MV-4-11 (cell line): ENCODE measurements around the gene MRTFA.
A peak's percentile ranks its signal among the peaks of the same experiment; 100 is the strongest.
"Not testable (repeated sequence)": the region's sequence is repeated elsewhere in the genome, so short reads cannot be mapped to it uniquely, and the experiment has no call there.

Experiments used
- DNase-seq: peaks from one replicate; lab custom pipeline; 2025; lab: John Stamatoyannopoulos, UW

The MRTFA gene

DNA sequence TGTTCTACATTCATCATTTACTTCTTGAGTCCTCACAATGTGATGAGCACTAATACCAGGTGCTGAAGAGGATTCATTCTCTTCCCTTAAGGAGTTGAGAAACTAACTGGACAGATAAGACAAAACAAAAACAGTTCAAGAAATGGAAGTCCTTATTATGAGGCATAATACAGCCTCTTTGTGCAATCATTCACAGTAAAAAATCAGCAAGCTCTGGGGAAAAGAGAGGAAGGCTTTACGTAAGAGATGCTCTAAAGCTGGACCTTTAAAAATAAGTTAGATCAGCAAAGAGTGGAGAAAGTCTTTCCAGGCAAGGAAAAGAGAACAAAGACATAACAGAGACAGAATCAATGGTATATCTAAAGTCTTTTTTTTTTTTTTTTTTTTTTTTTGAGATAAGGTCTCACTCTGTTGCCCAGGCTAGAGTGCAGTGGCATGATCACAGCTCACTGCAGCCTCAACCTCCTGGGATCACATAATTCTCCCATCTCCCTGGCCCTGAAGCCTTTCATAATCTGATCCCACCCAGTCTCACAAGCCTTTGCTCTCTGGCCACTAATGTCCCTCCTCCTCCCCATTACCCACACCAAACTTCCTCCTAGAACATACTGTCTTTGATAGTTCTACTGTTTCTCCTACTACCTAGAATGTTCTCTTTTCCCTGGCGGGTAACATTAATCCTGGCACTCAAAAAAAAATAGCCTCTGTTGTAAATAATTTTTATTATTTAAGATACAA lies 40.9 kb downstream of the MRTFA start:
- DNase-seq, result peak; percentile 29

DNA sequence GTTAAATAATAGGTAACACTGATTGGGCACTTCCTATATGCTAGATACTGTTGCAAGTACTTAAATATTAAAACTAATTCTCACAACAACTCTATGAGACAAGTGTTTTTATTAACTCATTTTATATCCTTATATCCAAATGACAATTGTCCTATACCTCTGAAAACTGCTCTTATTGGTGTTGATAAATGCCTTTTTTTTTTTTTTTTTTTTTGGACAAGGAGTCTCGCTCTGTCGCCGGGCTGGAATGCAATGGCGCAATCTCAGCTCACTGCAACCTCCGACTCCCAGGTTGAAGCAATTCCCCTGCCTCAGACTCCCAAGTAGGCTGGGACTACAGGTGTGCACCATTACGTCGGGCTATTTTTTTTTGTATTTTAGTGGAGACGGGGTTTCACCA lies 41.6 kb downstream of the MRTFA start:
- DNase-seq, result no peak

DNA sequence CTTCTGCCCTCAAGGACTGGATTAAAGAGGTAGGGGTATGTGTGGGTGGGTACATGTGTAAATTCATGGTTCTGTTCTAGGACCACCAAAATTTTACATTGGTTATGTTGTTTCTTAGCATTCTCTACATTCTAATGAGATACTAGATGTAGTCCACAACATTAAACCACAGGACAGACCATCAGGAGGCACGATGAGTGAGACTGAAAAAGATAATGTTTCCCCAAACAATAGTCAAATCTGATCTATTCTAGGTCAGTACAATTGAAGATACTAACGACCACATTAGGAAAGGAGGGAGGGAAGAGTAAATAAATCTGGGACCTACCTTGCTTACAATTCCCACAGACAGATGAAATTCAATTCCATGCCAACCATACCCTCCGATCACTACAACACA lies 42.2 kb downstream of the MRTFA start:
- no peak for DNase-seq

DNA sequence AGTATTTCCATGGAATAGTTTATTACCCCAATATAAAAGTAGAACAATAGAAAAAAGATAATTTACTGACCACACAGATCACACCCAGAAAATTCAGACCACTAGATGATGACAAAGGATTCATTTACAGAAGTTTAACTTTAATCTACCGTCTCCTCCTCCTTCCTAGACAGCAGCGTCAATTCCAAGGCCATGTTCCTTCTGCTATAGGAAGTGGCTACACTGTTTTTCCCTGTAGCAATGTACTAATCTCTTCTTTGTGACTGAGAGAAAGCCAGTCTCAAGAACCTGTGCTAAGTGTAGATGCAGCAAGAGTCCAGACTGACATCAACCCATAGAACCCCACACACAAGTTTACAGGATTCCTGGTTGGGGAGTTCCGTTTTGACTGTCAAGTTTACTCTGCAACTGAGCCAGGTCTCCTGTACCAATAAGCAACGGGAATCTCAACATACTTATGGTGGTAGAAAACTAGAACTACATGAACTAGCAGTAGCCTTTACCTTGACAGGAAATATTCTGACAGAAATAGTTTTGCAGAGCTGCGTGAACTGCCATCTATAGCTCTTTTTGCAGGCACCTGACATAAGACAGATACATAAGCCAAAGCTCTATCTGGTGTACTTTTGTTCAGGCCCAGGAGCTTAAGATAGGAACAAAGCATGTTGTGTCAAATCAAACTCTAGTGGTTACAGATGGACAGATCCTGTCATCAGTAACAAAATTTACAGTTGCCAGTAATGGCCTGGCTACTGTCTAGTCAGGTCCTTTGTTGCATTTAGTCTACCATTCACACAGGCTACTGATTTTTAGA lies 42.9 kb downstream of the MRTFA start:
- DNase-seq, result no peak

DNA sequence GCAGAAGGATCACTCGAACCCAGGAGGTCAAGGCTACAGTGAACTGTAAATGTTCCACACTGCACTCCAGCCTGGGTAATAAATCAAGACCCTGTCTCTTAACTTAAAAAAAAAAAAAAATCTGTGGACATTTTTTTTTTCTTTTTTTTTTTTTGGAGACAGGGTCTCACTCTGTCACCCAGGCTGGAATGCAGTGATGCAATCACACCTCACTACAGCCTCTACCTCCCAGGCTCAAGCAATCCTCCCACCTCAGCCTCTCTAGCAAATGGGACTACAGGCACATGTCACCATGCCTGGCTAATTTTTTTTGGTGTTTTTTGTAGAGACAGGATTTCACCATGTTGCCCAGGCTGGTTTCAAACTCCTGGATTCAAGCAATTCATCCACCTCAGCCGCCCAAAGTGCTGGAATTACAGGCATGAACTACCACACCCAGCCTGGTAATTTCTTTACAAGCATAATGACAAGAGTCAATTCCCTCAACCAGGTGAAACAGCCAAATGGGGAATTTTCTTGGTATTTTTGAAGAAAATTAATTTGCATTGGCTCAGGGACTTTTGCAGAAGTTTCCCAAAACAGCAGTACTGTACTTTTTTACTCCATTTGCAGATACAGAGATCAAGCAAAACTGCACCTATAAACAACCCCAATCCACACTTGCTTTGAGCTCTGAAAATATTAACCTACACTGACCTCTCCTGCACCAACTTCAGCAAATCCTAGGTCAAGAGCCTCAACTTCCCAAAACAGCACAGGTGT lies 44.0 kb downstream of the MRTFA start:
- no peak for DNase-seq

DNA sequence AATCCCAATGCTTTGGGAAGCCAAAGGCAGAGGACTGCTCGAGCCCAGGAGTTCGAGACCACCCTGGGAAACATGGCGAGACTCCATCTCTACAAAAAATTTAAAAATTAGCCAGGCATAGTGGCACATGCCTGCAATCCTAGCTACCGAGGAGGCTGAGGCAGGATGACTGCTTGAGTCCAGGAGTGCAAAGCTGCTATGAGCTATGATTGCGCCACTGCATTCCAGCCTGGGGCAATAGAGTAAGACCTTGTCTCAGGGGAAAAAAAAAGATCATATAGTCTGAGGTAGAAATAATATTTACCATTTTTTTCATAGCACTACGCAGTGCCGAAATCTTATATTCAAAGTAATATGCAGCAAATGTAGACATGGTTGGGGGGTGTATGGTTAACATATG lies 47.8 kb downstream of the MRTFA start:
- DNase-seq, result peak; percentile 2

DNA sequence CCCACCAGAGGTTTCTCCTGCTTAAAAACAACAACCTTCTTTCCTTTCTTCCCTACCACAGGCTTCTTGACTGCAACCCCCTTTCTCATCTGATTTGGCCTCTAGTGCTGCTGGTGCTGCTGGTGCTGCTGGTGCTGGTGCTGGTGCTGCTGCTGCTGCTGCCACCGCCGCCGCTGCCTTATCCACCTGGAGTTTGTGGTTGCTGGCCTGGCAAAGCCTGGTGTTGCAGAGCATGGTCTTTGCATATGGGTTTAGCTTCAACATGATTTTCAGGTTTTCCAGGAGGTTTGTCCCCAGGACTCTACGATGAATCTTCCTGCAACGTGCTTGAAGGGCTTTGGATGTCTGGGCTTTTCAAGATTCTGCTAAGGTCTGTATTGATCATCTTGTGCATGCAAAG lies 49.7 kb downstream of the MRTFA start:
- DNase-seq, result no peak

DNA sequence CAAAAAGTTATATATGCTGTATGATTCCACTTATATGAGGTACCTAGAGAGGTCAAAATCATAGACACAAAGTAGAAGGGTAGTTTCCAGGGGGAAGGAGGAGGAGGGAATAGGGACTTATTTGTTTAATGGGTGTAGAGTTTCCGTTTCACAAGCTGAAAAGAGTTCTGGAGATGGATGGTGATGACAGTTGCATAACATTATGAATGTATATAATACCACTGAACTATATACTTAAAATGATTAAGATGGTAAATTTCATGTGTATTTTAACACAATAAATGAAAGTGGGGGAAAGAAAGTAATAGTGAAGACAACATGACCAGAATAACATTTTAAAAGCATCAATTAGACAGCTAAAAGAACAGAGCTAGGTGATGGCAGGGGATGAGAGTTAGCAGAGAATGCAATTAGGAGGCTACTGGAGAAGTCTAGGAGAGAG lies 51.2 kb downstream of the MRTFA start:
- no peak for DNase-seq

DNA sequence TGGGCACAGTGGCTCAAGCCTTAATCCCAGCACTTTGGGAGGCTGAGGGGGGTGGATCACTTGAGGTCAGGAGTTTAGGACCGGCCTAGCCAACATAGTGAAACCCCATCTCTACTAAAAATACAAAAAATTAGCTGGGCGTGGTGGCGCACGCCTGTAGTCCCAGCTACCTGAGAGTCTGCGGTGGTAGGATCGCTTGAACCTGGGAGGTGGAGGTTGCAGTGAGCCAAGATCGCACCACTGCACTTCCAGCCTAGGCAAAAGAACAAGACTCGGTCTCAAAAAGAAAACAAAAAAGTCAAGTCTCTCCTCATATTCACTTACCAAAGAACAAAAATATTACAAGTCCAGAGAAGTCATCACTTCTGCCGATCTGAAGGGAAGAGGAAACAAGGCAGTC lies 51.8 kb downstream of the MRTFA start:
- DNase-seq, result not testable (repeated sequence)

DNA sequence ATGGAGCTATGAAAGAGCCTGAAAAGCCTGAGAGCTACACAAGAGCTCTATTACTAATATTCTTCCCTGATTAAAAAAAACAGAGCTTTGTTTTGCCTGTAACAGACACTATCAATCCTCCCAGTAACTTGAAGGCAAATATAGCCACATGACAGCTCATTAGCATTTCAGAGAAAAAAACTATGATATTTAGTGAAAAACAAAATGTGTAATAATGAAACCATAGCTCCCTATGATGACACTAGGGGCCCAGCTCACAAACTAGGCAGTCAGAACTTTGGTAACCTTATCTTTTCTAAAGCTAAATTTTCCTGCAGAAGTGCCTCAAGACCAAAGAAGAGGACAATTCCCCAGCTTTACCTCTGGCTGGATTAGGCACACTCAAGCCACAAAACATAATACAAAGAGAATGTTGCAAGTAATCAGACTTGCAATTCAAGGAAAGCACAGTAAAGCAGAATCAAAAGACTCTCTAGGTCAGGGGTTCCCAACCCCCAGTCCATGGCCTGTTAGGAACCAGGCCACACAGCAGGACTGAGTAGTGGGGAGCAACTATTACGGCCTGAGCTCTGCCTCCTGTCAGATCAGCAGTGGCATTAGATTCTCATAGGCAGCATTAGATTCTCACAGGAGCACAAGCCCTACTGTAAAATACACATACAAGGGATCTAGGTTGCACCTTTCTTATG lies 53.3 kb downstream of the MRTFA start:
- no peak for DNase-seq

DNA sequence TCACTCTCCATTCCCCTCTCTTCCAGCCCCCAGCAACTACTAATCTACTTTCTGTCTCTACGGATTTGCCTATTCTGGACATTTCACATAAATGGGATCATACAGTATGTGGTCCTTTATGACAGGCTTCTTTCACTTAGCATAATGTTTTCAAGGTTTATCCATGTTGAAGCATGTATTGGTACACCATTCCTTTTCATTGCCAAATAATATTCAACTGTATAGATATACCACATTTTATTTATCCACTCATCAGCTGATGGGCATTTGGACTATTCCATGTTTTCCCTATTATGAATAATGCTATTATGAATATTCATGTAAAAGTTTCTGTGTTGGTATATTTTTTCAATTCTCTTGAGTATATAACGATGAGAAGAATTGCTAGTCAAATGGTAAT lies 54.5 kb downstream of the MRTFA start:
- no peak for DNase-seq

DNA sequence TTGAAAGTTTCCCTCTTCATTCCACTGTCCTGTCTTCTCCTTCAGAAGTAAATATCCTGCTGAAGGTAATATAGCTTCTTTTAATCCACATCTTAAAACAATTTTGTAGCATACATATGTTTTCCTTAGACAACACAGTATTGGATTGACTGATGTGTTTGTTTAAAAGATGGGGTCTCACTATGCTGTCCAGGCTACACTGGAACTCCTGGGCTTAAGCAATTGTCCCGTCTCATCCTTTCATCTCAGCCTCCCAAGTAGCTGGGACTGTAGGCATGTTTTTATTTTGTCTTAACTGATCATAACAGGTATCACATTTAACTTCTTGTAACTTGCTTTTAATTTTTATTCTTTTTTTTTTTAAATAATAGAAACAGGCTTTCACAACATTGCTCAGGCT lies 55.9 kb downstream of the MRTFA start:
- no peak for DNase-seq

DNA sequence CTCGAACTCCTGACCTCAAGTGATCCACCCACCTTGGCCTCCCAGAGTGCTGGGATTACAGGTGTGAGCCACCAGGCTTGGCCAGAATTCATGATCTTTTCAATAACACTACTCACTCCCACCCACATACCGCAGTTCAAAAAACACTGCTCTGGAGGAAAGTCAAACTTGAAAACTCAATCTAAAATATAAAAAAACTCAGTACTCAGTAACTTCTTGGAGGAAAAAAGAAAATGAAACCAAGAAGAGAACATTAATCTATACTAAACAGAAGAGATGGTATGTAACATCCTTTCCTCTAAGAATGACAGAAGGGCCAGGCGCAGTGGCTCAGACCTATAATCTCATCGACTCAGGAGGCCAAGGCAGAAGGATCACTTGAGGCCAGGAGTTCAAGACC lies 58.3 kb downstream of the MRTFA start:
- no peak for DNase-seq

DNA sequence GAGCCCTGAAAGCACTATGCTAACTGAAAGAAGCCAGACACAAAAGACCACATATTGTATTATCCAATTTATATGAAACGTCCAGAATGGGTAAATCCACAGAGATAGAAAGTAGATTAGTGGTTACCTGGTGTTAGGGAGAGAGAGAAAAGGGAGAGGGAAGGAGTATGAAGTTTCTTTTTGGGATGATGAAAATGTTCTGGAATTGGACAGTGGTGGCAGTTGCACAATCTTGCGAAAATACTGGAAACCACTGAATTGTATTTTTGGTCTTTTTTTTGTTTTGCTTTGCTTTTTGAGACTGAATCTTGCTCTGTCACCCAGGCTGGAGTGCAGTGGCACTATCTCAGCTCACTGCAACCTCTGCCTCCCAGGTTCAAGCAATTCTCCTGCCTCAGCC lies 63.5 kb downstream of the MRTFA start:
- DNase-seq, result peak; percentile 51

DNA sequence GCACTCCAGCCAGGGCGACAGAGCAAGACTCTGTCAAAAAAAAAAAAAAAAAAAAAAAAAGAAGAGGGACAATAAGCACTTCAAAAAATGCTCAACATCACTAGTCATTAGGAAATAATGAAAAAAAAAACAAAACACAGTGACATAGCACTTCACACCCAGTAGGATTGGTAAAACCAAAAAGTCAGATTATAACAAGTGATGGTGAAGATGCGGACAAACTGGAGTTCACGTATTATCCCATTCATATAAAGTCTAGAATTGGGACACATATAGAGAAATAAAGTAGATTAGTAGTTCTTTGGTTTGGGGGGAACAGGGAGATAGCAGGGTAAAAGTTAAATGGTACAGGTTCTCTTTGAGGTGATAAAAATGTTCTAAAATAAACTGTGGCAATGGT lies 64.6 kb downstream of the MRTFA start:
- DNase-seq, result no peak

DNA sequence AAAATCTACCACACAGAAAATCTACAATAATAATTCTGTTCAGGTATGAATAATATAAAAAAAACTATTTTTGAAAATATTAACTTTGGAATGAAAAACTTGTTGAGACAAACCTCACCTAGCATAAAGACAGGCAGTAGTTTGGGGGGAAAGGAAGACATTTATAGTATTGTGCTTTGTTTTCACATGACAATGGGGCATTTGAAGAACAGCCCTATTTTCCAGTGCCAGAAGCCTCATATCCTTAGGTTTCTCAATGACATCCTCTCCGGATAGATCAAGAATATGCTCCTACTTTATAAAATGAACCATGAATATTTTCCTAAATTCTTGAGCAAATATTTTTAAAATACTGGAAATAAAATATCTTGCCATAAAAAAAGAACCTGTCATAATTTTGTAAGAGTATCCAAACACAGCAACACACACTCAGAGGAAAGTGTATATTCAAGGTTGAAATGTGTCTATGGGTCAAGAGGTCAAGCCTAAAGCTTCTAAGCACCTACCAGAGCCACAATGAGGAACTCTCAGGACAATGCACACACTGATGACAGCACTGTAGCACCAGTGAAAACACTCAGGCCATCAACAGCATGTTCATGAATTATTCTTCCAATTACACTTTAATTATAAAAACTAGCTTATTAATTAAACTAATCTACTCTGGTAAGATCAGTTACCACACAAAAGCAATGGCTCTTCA lies 68.7 kb downstream of the MRTFA start:
- peak; percentile 27 for DNase-seq

DNA sequence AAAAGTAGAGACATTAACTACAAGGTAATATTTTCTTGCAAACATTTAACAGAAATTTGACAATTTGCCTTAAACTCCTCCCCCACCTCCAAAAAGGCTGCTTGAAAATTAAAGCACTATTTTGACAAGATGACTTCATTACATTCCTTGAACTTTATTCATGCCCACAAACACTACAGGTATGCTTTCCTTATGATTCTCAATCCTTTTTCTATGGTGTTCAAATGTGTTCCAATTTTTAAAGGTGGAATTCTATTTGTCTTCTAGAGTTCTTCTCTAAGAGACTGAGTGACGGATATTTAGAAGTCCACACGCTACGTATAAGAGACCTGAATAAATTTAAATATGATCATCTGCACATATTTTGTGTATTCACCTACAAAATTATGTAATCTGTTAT lies 69.4 kb downstream of the MRTFA start:
- DNase-seq, result no peak

DNA sequence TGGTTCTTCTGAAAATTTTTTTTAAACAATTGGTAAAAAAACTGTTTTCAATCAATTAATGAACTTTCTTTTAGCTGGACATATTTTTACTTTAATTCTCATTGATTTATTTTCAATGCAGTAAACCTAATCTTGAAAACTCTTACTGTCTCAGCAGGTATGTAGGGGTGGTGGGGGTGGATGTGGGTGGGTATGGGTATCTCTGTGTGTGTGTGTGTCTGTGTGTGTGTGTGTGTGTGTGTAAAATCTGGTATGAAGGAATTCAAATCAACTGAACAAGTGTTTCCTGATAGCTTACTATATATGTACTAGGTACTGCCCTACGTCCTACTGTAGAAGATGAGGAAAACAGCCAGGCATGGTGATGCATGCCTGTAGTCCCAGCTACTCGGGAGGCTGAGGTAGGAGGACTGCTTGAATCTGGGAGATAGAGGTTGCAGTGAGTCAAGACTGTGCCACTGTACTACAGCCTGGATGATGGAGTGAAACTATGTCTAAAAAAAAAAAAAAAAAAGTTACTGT lies 75.5 kb downstream of the MRTFA start:
- DNase-seq, result no peak

DNA sequence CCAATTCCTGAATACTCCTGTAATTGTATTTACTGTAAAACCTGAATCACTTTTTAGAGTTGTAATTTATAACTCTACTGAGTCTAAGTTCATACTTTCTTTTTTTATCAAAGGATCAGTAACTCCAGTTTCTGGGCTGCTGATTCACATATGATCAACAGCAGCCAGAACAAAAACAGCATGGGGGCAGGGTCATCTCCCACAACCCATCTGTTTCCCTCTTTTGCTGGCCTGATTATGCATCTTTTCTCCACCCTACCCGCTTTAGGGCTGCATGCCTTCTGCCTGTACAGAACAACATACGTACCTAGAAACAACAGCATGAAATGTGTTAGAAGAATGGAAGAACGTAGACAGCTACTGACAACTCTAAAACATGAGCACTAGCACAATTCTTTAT lies 76.0 kb downstream of the MRTFA start:
- DNase-seq, result no peak

DNA sequence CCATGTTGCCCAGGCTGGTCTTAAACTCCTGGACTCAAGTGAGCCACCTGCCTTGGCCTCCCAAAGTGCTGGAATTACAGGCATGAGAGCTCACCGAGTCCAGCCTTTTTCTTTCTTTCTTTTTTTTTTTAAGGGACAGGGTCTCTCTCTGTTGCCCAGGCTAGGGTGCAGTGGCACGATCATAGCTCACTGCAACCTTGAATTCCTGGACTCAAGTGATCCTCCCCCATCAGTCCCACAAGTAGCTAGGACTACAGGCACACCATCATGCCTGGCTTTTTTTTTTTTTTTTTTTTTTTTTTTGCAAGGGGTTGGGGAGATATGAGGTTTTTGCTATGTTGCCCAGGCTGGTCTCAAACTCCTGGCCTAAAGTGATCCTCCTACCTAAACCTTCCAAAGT lies 78.5 kb downstream of the MRTFA start:
- DNase-seq, result no peak

DNA sequence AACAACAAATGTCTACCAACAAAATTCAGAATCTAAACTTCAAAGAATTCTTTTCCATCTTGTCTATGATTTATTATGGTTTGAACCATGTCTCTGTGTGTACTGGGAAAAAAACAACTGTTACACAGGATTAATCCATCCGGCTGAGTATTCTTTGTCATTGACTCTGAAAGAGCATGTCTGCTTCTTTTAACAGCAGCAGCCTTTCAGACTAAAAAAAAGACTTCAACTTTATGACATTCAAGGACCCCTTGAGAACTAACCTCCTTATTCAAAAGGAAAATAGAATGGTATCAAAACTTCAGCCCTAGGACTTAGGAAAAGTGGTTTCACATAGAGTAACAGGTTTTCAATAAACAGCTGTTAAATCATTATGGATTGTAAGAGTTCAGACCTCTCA lies 79.9 kb downstream of the MRTFA start:
- DNase-seq, result no peak
